GM12891 (cell line): ENCODE results near the gene NPW.
A peak's percentile ranks its signal among the peaks of the same experiment; 100 is the strongest.

ENCODE experiments used
- DNase-seq: peaks from one replicate; pipeline ENCODE4 v3.0.0; 2011; ENCODE audit warnings: low spot score; ENCODE audit not compliant: insufficient read length
- FAIRE-seq: peaks from 2 replicates; lab custom pipeline; 2011; peaks lifted over from hg19 to GRCh38; lab: Jason Lieb, UNC
- PAX5 ChIP-seq: IDR thresholded peaks from 2 replicates; pipeline ENCODE4 v1.6.1; 2011; ENCODE audit warnings: low read length, moderate library complexity, mild to moderate bottlenecking; ENCODE audit not compliant: insufficient read depth, severe bottlenecking
- POLR2A ChIP-seq: IDR thresholded peaks from 2 replicates; pipeline ENCODE4 v1.6.1; 2011; ENCODE audit warnings: low read depth, low read length, control low read depth
- POLR2AphosphoS5 ChIP-seq: IDR thresholded peaks from 2 replicates; pipeline ENCODE4 v1.6.1; 2011; ENCODE audit warnings: low read depth, low read length, control low read depth
- POU2F2 ChIP-seq: IDR thresholded peaks from 2 replicates; pipeline ENCODE4 v1.6.1; 2011; ENCODE audit warnings: low read depth, mild to moderate bottlenecking, control low read depth, low read length, moderate library complexity
- SPI1 ChIP-seq: IDR thresholded peaks from 2 replicates; pipeline ENCODE4 v1.6.1; 2011; ENCODE audit warnings: low read depth, low read length, control low read depth
- TAF1 ChIP-seq: IDR thresholded peaks from 2 replicates; pipeline ENCODE4 v1.6.1; 2011; ENCODE audit warnings: low read depth, low read length, control low read depth

The NPW gene

DNA sequence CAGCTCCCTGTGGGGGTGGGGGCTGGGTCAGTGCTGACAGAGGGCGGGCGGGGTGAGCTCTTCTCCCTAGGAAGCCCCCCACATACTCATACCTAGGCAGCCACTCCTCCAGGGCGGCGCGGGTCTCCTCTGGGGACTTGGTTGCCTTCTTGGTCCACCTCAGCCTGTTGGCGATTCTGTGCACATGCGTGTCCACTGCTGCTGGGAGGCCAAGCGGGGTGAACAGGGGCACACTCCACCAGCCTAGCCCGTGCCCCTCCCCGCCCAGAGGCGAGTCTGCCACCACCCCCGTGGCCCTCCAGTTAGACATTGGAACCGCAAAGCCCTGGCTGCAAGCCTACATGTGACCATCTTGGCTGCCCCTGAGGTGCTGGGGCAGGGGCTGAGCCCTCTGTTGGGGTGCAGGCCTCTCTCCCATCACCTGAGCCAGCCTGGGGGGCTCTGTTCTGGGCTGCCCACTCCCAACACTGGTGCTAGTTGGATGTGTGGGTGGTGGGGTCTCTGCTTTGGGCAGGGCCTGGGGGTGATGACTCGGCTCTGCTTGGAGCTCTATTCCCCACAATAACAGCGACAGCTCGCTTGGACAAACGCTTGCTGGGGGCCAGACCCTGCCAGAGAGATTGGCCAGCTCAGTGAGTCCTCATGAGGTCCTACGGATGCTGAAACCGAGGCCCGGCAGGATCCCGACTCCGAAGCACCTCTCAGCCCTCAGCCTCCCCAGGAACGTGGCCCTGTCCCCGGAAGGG lies 20.6 kb downstream of the NPW start:
- no peak for DNase-seq
- TF ChIP-seq SPI1: no peak
- no peak for TF ChIP-seq POU2F2
- no peak for TF ChIP-seq TAF1
- no peak for TF ChIP-seq PAX5
- no peak for TF ChIP-seq POLR2A
- TF ChIP-seq POLR2AphosphoS5: no peak
- no peak for FAIRE-seq

DNA sequence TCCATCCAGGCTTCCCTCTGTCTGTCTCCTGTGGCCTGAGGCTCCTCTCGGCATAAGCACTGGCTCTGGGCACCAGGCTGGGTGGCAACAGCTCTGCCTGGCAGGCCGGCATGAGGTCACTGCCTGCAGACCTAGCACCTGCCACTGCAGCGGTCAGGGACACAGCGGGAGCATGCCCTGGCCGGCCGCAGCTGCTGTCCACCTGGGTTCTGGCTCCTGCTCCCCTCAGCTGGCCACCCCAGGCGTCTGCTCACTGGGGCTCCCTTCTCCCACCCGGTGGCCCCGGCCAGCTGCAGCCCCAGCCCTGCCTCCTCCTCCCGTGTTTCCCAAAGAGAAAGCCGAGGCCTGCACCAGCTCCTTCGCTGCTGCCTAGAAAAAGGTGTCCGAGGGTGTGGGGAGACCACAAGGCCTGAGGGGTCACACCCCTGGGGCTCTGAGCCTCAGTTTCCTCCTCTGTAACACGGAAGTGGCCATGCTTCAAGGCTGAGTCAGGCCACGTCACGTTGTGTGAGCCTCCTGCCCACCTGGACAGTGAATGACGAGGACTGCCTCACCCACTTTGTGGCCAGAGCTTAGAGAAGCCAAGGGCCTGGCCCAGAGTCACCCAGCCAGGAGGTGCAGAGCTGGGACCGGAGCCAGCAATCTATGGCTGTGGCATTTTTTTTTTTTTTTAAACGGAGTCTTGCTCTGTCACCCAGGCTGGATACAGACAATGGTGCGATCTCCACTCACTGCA lies 21.4 kb downstream of the NPW start:
- FAIRE-seq: no peak
- no peak for DNase-seq
- TF ChIP-seq SPI1 (no peak), POLR2A (no peak), POLR2AphosphoS5 (no peak), TAF1 (no peak), POU2F2 (no peak), PAX5 (no peak)

DNA sequence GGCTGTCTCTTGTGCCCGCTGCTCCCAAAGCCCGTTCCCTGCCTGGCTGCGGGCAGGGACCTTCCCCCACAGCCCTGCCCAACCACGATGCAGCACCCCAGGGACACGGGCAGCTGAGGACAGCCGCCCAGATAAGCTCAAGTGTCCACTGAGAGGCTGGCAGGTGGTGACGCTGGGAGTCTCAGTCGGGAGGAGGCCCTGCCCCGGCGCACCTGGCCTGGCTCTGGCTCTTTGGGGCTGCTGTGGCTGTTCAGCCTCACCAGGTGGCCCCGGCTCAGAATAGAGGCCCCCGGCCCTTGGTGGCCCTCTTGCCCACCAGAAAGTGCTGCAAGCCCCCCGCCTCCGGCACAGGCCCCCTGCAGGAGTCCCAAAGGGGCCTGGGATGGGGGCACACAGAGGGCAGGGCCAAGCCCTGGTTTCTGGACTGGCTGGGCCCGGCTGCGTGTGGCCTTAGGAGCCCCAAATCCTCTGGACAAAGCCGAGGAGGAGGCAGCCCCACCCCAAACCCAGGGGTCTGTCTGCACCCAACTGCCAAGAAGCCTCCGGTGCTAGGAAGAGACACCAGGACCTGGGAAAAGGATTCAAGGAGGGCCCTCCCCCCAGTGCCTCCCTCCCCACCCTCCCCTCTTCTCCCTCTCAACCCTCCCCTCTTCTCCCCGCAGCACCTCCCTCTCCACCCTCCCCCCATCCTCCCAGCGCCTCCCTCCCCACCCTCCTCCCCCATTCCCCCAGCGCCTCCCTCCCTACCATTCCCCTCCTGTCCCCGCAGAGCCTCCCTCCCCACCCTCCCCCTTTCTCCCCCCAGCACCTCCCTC lies 22.8 kb downstream of the NPW start:
- FAIRE-seq: no peak

DNA sequence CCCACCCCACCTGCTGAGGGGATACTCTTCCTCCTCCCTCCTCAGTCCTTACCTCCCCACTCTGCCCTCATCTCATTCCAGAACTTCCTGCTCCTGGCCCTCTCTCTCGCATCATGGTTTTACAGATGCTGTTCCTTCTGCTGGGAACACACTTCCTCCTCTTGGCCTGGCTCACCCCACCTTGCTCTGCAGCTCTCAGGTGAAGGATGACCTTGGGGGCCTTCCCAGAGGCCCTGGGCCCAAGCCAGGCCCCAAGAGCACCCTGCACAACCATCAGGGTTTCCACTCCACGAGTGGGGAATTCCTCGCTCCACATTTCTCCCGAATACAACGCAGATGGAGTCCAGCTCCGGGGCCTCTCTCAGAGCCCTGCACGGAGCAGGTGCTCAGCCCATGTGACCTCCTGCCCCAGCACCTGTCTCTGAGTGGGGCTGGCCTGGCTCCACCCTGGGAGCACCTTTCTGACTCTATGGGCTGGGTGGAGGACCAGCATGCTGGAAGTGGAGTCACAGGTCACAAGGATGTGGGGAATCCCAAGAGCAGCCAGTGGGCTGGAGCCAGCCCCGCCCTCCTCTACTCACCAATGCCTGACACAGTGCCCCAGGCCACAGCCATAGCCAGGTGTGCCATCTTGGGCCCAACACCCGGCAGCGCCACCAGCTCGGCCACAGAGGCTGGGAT lies 23.5 kb downstream of the NPW start:
- no peak for TF ChIP-seq PAX5
- no peak for TF ChIP-seq SPI1
- TF ChIP-seq POLR2A: no peak
- no peak for TF ChIP-seq POU2F2
- no peak for TF ChIP-seq POLR2AphosphoS5
- no peak for TF ChIP-seq TAF1
- DNase-seq: no peak
- no peak for FAIRE-seq

More for the DNA sequence above, 22.8 kb downstream of the NPW start:
- no peak for DNase-seq
- TF ChIP-seq TAF1 (no peak), SPI1 (no peak), POU2F2 (no peak), POLR2AphosphoS5 (no peak), PAX5 (no peak), POLR2A (no peak)

DNA sequence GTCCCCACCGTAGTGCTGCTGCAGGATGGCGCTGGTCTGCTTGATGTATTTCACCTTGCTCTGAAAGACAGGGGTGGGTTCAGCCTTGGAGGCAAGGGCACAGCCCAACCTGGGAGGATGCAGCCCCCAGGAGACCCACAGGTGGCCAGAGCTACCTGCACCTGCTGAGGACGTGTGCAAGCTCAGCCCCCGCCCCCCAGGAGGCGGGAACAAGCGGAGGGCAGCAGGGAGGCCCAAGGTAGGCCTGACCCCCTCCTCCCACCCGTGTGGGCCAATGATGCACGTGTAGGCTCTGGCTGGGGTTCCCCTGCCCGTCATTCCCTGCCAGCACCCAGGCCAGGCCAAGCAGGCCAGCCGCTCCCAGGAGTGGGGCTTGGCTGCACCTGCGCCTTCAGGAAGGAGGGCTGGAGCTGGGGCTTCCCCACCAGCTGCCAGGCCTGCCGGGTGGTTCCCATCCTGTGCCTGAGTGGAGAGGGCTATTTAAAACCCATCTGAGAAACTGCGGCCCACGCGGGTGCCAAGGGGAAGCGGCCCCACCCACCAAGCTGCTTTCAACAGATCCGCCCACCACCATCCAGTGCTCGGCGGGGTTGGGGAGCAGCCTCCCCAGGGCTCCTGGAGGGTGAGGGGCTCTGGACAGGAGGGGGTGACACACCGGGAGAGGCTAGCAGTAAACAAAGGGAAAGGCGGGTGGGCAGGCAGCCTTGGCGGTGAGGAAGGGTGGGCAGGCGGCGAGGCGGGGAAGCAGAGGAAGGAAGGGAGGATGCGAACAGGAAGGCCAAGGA lies 24.3 kb downstream of the NPW start:
- FAIRE-seq (peak; percentile 35), DNase-seq (no peak)
- TF ChIP-seq SPI1 (no peak), POLR2A (no peak), PAX5 (no peak), TAF1 (no peak), POU2F2 (no peak), POLR2AphosphoS5 (no peak)

DNA sequence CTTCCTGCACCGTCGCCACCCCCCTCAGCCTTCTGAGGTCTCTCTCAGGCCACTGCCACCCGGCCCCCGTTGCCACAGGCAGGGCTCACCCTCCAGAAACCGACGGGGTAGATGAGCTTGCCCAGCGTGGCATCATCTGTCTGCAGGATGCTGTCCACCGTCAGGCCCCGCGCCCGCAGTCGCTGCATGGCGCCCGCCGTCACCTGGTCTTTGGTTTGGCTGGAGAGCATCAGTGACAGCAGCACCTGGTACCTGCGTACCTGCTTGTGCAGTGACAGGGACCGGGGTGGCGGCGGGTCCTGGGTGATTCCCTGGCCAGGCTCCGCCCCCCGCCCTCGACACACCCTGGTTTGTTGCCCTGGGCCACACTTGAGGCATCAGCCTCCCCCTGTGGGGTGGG lies 25.0 kb downstream of the NPW start:
- DNase-seq (no peak), FAIRE-seq (no peak)
- no peak for TF ChIP-seq POLR2A
- no peak for TF ChIP-seq POLR2AphosphoS5
- no peak for TF ChIP-seq POU2F2
- no peak for TF ChIP-seq TAF1
- TF ChIP-seq PAX5: no peak
- TF ChIP-seq SPI1: no peak

DNA sequence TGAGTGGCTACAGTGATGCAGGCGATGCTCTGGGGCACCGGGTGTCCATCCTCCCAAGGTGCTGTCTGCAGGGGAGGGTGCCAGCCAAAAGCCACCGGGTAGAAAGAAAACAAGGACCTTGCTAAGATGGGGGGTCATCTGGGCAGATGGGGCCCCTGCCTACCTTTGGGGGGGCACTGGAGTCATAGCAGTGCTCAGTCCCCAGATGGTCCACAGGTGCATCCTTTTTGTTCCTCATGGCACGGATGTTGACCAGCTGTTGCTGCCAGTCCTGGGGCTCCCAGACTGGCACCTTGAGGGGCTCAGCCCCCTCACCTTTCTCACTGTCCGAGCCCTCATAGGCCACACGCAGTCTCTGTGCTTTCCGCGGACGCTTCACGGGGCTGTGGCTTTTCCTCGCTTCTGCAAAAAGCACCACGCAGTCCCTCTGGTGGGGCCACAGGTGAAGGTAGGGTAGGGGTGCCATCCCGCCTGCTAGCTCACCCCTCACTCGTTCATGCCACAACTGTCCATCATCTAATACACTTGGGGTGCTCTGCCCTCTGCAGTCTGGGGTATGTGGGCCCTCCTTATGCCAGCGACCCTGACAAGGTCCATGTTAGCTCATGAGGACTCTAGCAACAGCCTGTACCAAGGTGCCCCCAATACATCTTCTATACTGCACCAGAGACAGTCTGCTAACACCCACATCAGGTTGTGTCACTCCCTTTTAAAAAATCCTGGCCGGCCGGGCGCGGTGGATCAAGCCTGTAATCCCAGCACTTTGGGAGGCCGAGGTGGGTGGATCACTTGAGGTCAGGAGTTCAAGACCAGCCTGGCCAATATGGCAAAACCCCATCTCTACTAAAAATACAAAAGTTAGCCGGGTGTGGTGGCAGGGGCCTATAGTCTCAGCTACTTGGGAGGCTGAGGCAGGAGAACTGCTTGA lies 26.6 kb downstream of the NPW start:
- DNase-seq: no peak
- FAIRE-seq: no peak
- no peak for TF ChIP-seq SPI1
- no peak for TF ChIP-seq POLR2AphosphoS5
- TF ChIP-seq POLR2A: no peak
- no peak for TF ChIP-seq TAF1
- TF ChIP-seq POU2F2: no peak
- TF ChIP-seq PAX5: no peak
